Keratinocyte (primary cell): Measurements from ENCODE around the gene CD96. TPM values are rescaled to one million over a fixed set of nuclear protein-coding genes. Genes with fewer than 3 reads are reported as not detected.
"Not testable (repeated sequence)": the region's sequence is repeated elsewhere in the genome, so short reads cannot be mapped to it uniquely, and the experiment has no call there.

ENCODE experiments used
- DNase-seq: peaks from one replicate; pipeline ENCODE4 v3.0.0-alpha.2; 2011; ENCODE audit warnings: low read depth, missing footprints, low spot score
- FAIRE-seq: peaks from 2 replicates; lab custom pipeline; 2011; peaks lifted over from hg19 to GRCh38; lab: Jason Lieb, UNC
- H2AFZ ChIP-seq: 2 replicates; pipeline ENCODE4 v1.6.0; 2012; ENCODE audit warnings: low read length, control low read depth, inconsistent platforms; ENCODE audit not compliant: control insufficient read depth
- H3K27ac ChIP-seq: 2 replicates; pipeline ENCODE4 v1.5.1; 2011; ENCODE audit warnings: low read length; ENCODE audit not compliant: control insufficient read depth, insufficient read depth
- H3K27me3 ChIP-seq: 3 replicates; pipeline ENCODE4 v1.6.0; 2011; ENCODE audit warnings: low read length; ENCODE audit not compliant: control insufficient read depth, insufficient read depth; ENCODE audit errors: extremely low read depth
- H3K36me3 ChIP-seq, 2 experiments: 2 replicates in 1 of 2; 3 replicates in 1 of 2; pipeline ENCODE4 v1.5.1; 2011; ENCODE audit warnings: low read length in 2 of 2, mild to moderate bottlenecking in 1 of 2; ENCODE audit not compliant: control insufficient read depth in 2 of 2, insufficient read depth in 2 of 2; ENCODE audit errors: extremely low read depth in 1 of 2
- H3K4me1 ChIP-seq: 3 replicates; pipeline ENCODE4 v1.5.1; 2011; ENCODE audit warnings: low read length; ENCODE audit not compliant: control insufficient read depth, insufficient read depth; ENCODE audit errors: extremely low read depth
- H3K4me2 ChIP-seq: 3 replicates; pipeline ENCODE4 v1.6.0; 2011; ENCODE audit warnings: low read depth, low read length; ENCODE audit not compliant: control insufficient read depth, insufficient read depth; ENCODE audit errors: extremely low read depth
- H3K4me3 ChIP-seq, 3 experiments: fragments of 200-600 bp in 1 of 3; sonication (generic) in 1 of 3; 2 replicates in 2 of 3; 3 replicates in 1 of 3; pipeline ENCODE4 v1.5.1; 2011 to 2016; ENCODE audit warnings: low read length in 3 of 3, mild to moderate bottlenecking in 3 of 3, control low read depth in 2 of 3, inconsistent platforms in 1 of 3, low read depth in 1 of 3, mixed read lengths in 1 of 3, mixed run types in 1 of 3, moderate library complexity in 1 of 3; ENCODE audit not compliant: control insufficient read depth in 2 of 3, insufficient read depth in 2 of 3; ENCODE audit errors: extremely low read depth in 1 of 3
- H3K79me2 ChIP-seq: 2 replicates; pipeline ENCODE4 v1.6.0; 2012; ENCODE audit warnings: low read length; ENCODE audit not compliant: control insufficient read depth, insufficient read depth
- H3K9ac ChIP-seq: 3 replicates; pipeline ENCODE4 v1.6.0; 2011; ENCODE audit warnings: low read length; ENCODE audit not compliant: control insufficient read depth, insufficient read depth; ENCODE audit errors: extremely low read depth
- H3K9me1 ChIP-seq: 3 replicates; pipeline ENCODE4 v1.6.0; 2011; ENCODE audit warnings: low read length; ENCODE audit not compliant: control insufficient read depth, insufficient read depth; ENCODE audit errors: extremely low read depth
- H3K9me3 ChIP-seq: 2 replicates; pipeline ENCODE4 v1.5.1; 2012; ENCODE audit warnings: low read depth, low read length; ENCODE audit not compliant: control insufficient read depth
- H4K20me1 ChIP-seq: 3 replicates; pipeline ENCODE4 v1.6.0; 2011; ENCODE audit warnings: low read length; ENCODE audit not compliant: control insufficient read depth, insufficient read depth; ENCODE audit errors: extremely low read depth
- EZH2 ChIP-seq: IDR thresholded peaks from one replicate; pipeline ENCODE4 v1.6.1; 2012; ENCODE audit warnings: inconsistent platforms, mild to moderate bottlenecking, low read length, moderate library complexity
- dilution Hi-C: fragments of 300-500 bp; cut with MboI; formaldehyde crosslinking; loops from one replicate; pipeline ENCODE4 v1.7.0; 2020; ENCODE audit warnings: low sequenced_read_pairs; ENCODE audit not compliant: extremely low pct_ligation_motif_present
- polyA plus RNA-seq, 5 experiments: library from polyadenylated mRNA; depleted of rRNA in 3 of 5; stranded (reverse) in 3 of 5; stranded (forward) in 1 of 5; unstranded in 1 of 5; fragments of >200 nt; gene quantifications; 1 replicate in 1 of 5; 2 replicates in 3 of 5; 3 replicates in 1 of 5; pipeline versions ENCODE4 v1.2.1 to v1.2.3, GENCODE V29; 2011 to 2012; ENCODE audit warnings: missing spikeins in 2 of 5, low read depth in 1 of 5, low replicate concordance in 1 of 5
- TF ChIP-seq, protein P1 (sequence below), 3 experiments: IDR thresholded peaks in 1 of 3; conservative IDR thresholded peaks in 1 of 3; optimal IDR thresholded peaks in 1 of 3; 2 replicates in 2 of 3; 3 replicates in 1 of 3; pipeline versions ENCODE3 to v1.5.1; 2011; ENCODE audit warnings: low read length in 3 of 3, mild to moderate bottlenecking in 3 of 3, moderate library complexity in 2 of 3, control low read depth in 1 of 3, inconsistent platforms in 1 of 3; ENCODE audit not compliant: insufficient read depth in 2 of 3; ENCODE audit errors: extremely low read depth in 1 of 3

CD96 gene
- polyA plus RNA-seq, 1 donor (not counting 4 experiments of a cell fraction or from before 2014, with no cell fraction given) = 0.13 TPM

DNA sequence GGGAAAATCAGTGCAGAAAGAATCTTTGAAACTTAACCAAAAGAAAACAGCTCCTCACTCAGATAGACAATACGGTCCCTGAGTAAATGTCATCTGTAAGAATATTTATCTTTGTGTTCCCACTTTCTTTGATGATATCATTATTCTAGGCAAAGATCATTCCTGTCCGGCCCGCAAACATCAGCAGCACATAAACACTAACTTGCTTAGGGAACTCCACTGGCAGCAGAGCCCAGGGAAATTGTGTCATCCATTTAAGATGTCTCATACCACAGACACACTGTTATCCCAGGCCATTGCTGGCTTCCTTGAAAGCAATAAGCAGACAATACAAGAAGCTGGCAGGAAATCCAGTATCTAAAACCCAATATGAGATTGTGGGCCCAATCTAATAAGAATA is 20.1 kb upstream of the CD96 start:
- dilution Hi-C loops = no loop called here

DNA sequence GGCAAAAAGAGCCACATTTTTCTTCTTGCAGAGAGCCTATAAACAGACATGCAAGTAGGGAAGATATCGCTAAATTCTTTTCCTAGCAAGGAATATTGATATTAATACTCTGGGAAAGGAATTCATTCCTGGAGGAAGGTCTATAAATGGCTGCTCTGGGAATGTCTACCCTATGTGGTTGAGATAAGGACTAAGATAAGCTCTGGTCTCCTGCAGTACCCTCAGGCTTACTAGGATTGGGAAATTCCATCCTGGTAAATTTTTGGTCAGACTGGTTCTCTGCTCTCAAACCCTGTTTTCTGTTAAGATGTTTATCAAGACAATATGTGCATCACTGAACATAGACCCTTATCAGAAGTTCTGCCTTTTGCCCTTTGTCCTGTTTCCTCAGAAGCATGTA is 17.5 kb upstream of the CD96 start:
- H3K27me3 ChIP-seq, DNase-seq, H3K9me3 ChIP-seq, H3K79me2 ChIP-seq, H3K27ac ChIP-seq, H3K36me3 ChIP-seq, H3K4me1 ChIP-seq, dilution Hi-C loops, H2AFZ ChIP-seq, H3K4me3 ChIP-seq, H4K20me1 ChIP-seq, H3K4me2 ChIP-seq, H3K9me1 ChIP-seq, H3K9ac ChIP-seq, FAIRE-seq: not testable (repeated sequence)

More for the DNA sequence above, 20.1 kb upstream of the CD96 start:
- Histone ChIP-seq H3K4me1 (no peaks in the 10 kb centered on the region), H3K79me2 (no peaks in the 10 kb centered on the region), H3K27ac (no peak overlapping the region), H3K27me3 (no peaks in the 10 kb centered on the region), H3K9me3 (no peaks in the 10 kb centered on the region), H2AFZ (no peak overlapping the region), H3K36me3 (no peaks in the 10 kb centered on the region), H3K4me3 (no peak overlapping the region), H3K9ac (no peak overlapping the region), H3K9me1 (no peaks in the 10 kb centered on the region), H3K4me2 (no peak overlapping the region), H4K20me1 (no peaks in the 10 kb centered on the region)
- FAIRE-seq (no peak), DNase-seq (no peak)
- TF ChIP-seq EZH2 = no peak
- TF ChIP-seq, protein P1, sequence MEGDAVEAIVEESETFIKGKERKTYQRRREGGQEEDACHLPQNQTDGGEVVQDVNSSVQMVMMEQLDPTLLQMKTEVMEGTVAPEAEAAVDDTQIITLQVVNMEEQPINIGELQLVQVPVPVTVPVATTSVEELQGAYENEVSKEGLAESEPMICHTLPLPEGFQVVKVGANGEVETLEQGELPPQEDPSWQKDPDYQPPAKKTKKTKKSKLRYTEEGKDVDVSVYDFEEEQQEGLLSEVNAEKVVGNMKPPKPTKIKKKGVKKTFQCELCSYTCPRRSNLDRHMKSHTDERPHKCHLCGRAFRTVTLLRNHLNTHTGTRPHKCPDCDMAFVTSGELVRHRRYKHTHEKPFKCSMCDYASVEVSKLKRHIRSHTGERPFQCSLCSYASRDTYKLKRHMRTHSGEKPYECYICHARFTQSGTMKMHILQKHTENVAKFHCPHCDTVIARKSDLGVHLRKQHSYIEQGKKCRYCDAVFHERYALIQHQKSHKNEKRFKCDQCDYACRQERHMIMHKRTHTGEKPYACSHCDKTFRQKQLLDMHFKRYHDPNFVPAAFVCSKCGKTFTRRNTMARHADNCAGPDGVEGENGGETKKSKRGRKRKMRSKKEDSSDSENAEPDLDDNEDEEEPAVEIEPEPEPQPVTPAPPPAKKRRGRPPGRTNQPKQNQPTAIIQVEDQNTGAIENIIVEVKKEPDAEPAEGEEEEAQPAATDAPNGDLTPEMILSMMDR (optimal IDR thresholded peaks at IDR 0.05 in 1 of 3, IDR thresholded peaks at IDR 0.05 in 1 of 3, conservative IDR thresholded peaks at IDR 0.05 in 1 of 3; ENCODE audit: extremely low read depth in 1 of 3, insufficient read depth in 2 of 3, low read length in 3 of 3) = no peak

DNA sequence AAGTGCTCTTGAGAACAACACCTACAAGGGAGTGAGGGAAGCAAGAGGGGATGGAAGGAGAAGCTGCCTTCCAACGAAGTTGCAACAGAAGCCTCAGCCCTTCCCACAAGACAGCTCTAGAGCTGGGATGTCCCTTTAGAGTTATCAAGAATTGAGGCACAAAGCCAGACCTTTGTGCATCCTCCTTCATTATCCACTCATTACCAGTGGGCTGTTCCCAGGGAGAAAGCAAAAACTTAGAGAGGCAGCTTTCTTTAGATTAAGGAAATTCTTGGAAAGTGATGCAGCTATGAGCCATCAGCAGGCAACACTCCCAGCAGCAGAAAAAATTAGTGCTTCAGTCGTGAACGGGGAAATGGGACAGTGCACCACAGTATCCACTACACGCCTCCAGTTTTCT is 10.6 kb upstream of the CD96 start:
- Histone ChIP-seq H3K36me3 (no peaks in the 10 kb centered on the region), H3K9me3 (no peaks in the 10 kb centered on the region), H4K20me1 (no peaks in the 10 kb centered on the region), H3K4me2 (no peak overlapping the region), H2AFZ (no peak overlapping the region), H3K79me2 (no peaks in the 10 kb centered on the region), H3K27me3 (no peaks in the 10 kb centered on the region), H3K4me1 (no peaks in the 10 kb centered on the region), H3K4me3 (no peak overlapping the region), H3K27ac (no peak overlapping the region), H3K9me1 (no peaks in the 10 kb centered on the region), H3K9ac (no peak overlapping the region)
- no peak for FAIRE-seq
- TF ChIP-seq EZH2 = no peak
- TF ChIP-seq, protein P1 (optimal IDR thresholded peaks at IDR 0.05 in 1 of 3, IDR thresholded peaks at IDR 0.05 in 1 of 3, conservative IDR thresholded peaks at IDR 0.05 in 1 of 3; ENCODE audit: extremely low read depth in 1 of 3, insufficient read depth in 2 of 3, low read length in 3 of 3) = no peak
- dilution Hi-C loops = no loop called here
- DNase-seq = no peak
